HepG2 (cell line): ENCODE results near the gene ATG7.

Experiments used
- FIP1L1 ChIP-seq: fragments of 200-400 bp; formaldehyde crosslinking; IDR thresholded peaks from 2 replicates; pipeline ENCODE4 v1.6.1; 2018; ENCODE audit warnings: low read depth, mild to moderate bottlenecking, low read length, moderate library complexity, borderline replicate concordance; ENCODE audit not compliant: insufficient read depth
- GTF2F1 ChIP-seq: fragments of 150-350 bp; IDR thresholded peaks from 2 replicates; pipeline ENCODE4 v1.6.1; 2014; ENCODE audit warnings: low read length
- ZBTB21 ChIP-seq: sonication (generic); formaldehyde crosslinking; IDR thresholded peaks from 2 replicates; pipeline ENCODE4 v1.4.0; 2020; ENCODE audit warnings: missing genetic modification reagents
- ZKSCAN1 ChIP-seq: fragments of 150-350 bp; IDR thresholded peaks from 2 replicates; pipeline ENCODE4 v1.6.1; 2014; ENCODE audit warnings: low read length
- ZNF552 ChIP-seq: sonication (generic); formaldehyde crosslinking; IDR thresholded peaks from 2 replicates; pipeline ENCODE4 v1.9.0; 2022; ENCODE audit warnings: missing genetic modification reagents, mild to moderate bottlenecking, borderline replicate concordance
- ZNF563 ChIP-seq: sonication (generic); formaldehyde crosslinking; IDR thresholded peaks from 2 replicates; pipeline ENCODE4 v1.8.0; 2022; ENCODE audit warnings: mild to moderate bottlenecking, moderate library complexity, missing genetic modification reagents
- TF ChIP-seq, protein P1 (sequence below), 2 experiments: IDR thresholded peaks; 2 replicates each; pipeline ENCODE4 v1.6.1; 2011 to 2012; ENCODE audit warnings: low read length in 2 of 2, borderline replicate concordance in 1 of 2, low read depth in 1 of 2, mild to moderate bottlenecking in 1 of 2, moderate library complexity in 1 of 2
- TF ChIP-seq, protein P2 (sequence below): sonication (generic); formaldehyde crosslinking; IDR thresholded peaks from 2 replicates; pipeline ENCODE4 v1.4.0; 2020; ENCODE audit warnings: missing genetic modification reagents, borderline replicate concordance
- TF ChIP-seq, protein P3 (sequence below): IDR thresholded peaks from 2 replicates; pipeline ENCODE4 v1.6.1; 2012; ENCODE audit warnings: low read length, improper control_type of control experiment

DNA sequence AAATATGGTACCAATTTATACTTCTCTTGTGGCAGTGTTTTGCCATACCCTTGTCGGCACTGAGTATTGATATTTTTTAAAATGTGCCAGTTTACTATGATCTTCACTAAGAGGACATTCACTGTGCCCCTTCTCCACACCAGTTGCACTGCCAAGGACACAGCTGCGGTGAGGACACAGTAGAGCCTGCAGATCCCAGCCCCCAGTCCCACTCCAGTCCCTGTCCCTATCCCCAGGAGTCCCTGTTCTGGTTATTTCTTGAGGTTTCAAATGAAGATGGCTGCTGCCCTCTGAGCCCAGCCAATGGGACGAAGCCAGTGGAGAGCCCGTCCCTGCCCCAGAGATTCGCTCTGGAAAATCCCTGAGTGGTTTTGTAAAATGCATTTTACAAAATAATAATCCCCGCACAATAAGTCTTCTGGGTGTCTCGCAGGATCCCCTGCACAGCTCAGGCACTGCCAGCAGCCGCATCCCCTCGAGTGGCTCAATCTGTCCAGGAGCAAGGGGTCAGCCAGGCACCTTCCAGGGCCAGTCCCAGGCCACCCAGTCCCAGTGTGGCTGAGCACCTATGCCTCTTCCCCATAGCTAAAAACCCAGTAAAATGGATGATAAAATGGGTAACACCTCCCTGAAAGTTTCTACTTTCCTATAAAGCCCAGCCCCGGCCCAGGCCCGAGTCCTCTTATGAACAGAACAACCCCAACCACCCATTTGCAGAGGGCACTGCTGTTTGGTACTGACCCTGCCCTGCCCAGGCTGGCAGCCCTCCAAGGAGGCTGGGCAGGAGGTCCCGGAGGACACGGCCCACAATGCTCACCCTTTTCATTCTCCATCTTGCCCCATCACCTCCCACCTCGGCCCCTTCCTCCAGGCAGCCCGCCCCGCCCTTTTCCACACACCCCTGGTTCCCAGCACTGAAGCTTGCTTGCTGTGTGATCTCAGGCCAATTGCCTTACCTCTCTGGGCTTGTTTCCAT is 280.4 kb downstream of the ATG7 start:
- TF ChIP-seq ZKSCAN1 (no peak), ZNF552 (CRISPR knock-in tag) (no peak), ZNF563 (CRISPR knock-in tag) (no peak), GTF2F1 (no peak), ZBTB21 (CRISPR knock-in tag) (no peak), FIP1L1 (no peak)
- TF ChIP-seq, protein P1, sequence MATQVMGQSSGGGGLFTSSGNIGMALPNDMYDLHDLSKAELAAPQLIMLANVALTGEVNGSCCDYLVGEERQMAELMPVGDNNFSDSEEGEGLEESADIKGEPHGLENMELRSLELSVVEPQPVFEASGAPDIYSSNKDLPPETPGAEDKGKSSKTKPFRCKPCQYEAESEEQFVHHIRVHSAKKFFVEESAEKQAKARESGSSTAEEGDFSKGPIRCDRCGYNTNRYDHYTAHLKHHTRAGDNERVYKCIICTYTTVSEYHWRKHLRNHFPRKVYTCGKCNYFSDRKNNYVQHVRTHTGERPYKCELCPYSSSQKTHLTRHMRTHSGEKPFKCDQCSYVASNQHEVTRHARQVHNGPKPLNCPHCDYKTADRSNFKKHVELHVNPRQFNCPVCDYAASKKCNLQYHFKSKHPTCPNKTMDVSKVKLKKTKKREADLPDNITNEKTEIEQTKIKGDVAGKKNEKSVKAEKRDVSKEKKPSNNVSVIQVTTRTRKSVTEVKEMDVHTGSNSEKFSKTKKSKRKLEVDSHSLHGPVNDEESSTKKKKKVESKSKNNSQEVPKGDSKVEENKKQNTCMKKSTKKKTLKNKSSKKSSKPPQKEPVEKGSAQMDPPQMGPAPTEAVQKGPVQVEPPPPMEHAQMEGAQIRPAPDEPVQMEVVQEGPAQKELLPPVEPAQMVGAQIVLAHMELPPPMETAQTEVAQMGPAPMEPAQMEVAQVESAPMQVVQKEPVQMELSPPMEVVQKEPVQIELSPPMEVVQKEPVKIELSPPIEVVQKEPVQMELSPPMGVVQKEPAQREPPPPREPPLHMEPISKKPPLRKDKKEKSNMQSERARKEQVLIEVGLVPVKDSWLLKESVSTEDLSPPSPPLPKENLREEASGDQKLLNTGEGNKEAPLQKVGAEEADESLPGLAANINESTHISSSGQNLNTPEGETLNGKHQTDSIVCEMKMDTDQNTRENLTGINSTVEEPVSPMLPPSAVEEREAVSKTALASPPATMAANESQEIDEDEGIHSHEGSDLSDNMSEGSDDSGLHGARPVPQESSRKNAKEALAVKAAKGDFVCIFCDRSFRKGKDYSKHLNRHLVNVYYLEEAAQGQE (IDR thresholded peaks at IDR 0.05; ENCODE audit: borderline replicate concordance in 1 of 2, low read depth in 1 of 2, low read length in 2 of 2) = no peak
- TF ChIP-seq, protein P2, sequence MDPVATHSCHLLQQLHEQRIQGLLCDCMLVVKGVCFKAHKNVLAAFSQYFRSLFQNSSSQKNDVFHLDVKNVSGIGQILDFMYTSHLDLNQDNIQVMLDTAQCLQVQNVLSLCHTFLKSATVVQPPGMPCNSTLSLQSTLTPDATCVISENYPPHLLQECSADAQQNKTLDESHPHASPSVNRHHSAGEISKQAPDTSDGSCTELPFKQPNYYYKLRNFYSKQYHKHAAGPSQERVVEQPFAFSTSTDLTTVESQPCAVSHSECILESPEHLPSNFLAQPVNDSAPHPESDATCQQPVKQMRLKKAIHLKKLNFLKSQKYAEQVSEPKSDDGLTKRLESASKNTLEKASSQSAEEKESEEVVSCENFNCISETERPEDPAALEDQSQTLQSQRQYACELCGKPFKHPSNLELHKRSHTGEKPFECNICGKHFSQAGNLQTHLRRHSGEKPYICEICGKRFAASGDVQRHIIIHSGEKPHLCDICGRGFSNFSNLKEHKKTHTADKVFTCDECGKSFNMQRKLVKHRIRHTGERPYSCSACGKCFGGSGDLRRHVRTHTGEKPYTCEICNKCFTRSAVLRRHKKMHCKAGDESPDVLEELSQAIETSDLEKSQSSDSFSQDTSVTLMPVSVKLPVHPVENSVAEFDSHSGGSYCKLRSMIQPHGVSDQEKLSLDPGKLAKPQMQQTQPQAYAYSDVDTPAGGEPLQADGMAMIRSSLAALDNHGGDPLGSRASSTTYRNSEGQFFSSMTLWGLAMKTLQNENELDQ (CRISPR knock-in tag) = no peak
- TF ChIP-seq, protein P3, sequence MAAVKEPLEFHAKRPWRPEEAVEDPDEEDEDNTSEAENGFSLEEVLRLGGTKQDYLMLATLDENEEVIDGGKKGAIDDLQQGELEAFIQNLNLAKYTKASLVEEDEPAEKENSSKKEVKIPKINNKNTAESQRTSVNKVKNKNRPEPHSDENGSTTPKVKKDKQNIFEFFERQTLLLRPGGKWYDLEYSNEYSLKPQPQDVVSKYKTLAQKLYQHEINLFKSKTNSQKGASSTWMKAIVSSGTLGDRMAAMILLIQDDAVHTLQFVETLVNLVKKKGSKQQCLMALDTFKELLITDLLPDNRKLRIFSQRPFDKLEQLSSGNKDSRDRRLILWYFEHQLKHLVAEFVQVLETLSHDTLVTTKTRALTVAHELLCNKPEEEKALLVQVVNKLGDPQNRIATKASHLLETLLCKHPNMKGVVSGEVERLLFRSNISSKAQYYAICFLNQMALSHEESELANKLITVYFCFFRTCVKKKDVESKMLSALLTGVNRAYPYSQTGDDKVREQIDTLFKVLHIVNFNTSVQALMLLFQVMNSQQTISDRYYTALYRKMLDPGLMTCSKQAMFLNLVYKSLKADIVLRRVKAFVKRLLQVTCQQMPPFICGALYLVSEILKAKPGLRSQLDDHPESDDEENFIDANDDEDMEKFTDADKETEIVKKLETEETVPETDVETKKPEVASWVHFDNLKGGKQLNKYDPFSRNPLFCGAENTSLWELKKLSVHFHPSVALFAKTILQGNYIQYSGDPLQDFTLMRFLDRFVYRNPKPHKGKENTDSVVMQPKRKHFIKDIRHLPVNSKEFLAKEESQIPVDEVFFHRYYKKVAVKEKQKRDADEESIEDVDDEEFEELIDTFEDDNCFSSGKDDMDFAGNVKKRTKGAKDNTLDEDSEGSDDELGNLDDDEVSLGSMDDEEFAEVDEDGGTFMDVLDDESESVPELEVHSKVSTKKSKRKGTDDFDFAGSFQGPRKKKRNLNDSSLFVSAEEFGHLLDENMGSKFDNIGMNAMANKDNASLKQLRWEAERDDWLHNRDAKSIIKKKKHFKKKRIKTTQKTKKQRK = no peak
